Calu3 (cell line): ENCODE measurements around the gene CEACAM1. TPM values are rescaled to one million over a fixed set of nuclear protein-coding genes. Genes with fewer than 3 reads are reported as not detected.

Experiments
- BruUV-seq: library from RNA; stranded (reverse); fragments of 400-500 nt; replicated peaks from 2 replicates; lab custom pipeline; 2021; lab: Mats Ljungman, UMichigan
- CTCF ChIA-PET: fragments of 300-600 bp; sonication (Branson Sonifier 250); formaldehyde crosslinking; loops from one replicate; lab custom pipeline; 2022; ENCODE audit warnings: antibody characterized with exemption; lab: Charles Lee
- DNase-seq: peaks from one replicate; pipeline ENCODE4 v3.0.0; 2022
- H3K27ac Mint-ChIP-seq: one replicate; pipeline ENCODE4 v1.8.0; 2022; ENCODE audit warnings: mixed read lengths; ENCODE audit not compliant: unreplicated experiment
- H3K27me3 Mint-ChIP-seq: one replicate; pipeline ENCODE4 v1.8.0; 2022; ENCODE audit warnings: mixed read lengths; ENCODE audit not compliant: unreplicated experiment
- H3K36me3 Mint-ChIP-seq: one replicate; pipeline ENCODE4 v1.8.0; 2022; ENCODE audit warnings: mild to moderate bottlenecking, moderate library complexity, mixed read lengths; ENCODE audit not compliant: insufficient read depth, unreplicated experiment
- H3K4me1 Mint-ChIP-seq: one replicate; pipeline ENCODE4 v1.8.0; 2022; ENCODE audit warnings: mild to moderate bottlenecking, low read depth, mixed read lengths; ENCODE audit not compliant: unreplicated experiment
- H3K4me3 Mint-ChIP-seq: one replicate; pipeline ENCODE4 v1.8.0; 2022; ENCODE audit warnings: mild to moderate bottlenecking, low read depth, moderate library complexity, mixed read lengths; ENCODE audit not compliant: unreplicated experiment
- H3K9me3 Mint-ChIP-seq: one replicate; pipeline ENCODE4 v1.8.0; 2022; ENCODE audit warnings: low read depth, mixed read lengths; ENCODE audit not compliant: unreplicated experiment
- intact Hi-C: fragments of 100-400 bp; cut with micrococcal nuclease; formaldehyde crosslinking; loops from one replicate; pipeline ENCODE4 v1.10.0; 2022; ENCODE audit not compliant: unreplicated experiment
- total RNA-seq: library from RNA; stranded (reverse); gene quantifications from 2 replicates; pipeline ENCODE4 v1.2.3, GENCODE V29; 2022
- TF ChIP-seq, protein P1 (sequence below): fragments of 200-600 bp; IDR thresholded peaks from one replicate; pipeline ENCODE4 v1.8.0; 2022; ENCODE audit warnings: antibody characterized with exemption; ENCODE audit not compliant: unreplicated experiment

CEACAM1 gene
- total RNA-seq, 1 experiment from 2014 or later: 132 TPM

DNA sequence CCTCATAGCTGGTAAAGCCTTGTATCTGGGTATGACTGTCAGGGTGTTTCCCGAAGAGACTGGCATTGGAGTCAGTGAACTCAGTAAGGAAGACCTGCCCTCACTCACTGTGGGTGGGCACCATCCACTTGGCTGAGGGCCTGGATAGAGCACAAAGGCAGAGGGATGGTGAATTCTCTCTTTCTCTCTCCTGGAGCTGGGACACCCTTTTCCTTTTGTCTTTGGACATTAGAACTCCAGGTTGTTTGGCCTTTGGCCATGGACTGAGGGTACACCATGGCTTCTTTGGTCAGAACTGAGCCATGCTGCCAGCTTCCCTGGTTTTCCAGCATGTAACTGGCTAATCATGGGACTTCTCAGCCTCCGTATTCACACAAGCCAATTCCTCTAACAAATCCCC lies 4.6 kb upstream of the CEACAM1 start:
- Mint-ChIP-seq H3K4me1 (peaks cover 29% of the 10 kb centered on the region), H3K4me3 (no peak overlapping the region), H3K36me3 (peaks cover 17% of the 10 kb centered on the region), H3K27me3 (no peaks in the 10 kb centered on the region), H3K9me3 (no peaks in the 10 kb centered on the region), H3K27ac (no peak overlapping the region)
- no peak for DNase-seq
- intact Hi-C loops: no loop called here
- BruUV-seq: no TSS peak
- CTCF ChIA-PET: no interaction called here
- TF ChIP-seq, protein P1, sequence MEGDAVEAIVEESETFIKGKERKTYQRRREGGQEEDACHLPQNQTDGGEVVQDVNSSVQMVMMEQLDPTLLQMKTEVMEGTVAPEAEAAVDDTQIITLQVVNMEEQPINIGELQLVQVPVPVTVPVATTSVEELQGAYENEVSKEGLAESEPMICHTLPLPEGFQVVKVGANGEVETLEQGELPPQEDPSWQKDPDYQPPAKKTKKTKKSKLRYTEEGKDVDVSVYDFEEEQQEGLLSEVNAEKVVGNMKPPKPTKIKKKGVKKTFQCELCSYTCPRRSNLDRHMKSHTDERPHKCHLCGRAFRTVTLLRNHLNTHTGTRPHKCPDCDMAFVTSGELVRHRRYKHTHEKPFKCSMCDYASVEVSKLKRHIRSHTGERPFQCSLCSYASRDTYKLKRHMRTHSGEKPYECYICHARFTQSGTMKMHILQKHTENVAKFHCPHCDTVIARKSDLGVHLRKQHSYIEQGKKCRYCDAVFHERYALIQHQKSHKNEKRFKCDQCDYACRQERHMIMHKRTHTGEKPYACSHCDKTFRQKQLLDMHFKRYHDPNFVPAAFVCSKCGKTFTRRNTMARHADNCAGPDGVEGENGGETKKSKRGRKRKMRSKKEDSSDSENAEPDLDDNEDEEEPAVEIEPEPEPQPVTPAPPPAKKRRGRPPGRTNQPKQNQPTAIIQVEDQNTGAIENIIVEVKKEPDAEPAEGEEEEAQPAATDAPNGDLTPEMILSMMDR: no peak

DNA sequence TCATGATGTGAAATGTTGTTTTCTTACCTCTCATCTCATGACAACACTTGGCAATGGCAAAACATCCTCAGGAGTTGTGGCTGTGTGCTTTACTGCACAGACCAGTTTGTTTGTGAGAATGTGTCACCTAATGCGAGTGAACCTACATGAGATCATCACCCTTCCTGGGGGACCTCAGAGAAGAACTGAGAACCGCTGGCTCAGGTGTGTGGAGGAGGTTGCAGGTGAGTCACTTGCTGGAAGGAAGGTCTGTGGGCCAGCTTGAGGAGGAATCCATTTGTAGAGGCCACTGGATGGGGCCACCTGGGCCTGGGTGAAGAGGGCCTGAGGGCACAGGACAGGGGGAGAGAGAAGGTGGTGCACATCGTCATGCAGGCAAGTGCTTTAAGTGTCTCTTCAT lies 3.0 kb upstream of the CEACAM1 start:
- peak; percentile 42 for DNase-seq
- Mint-ChIP-seq H3K36me3 (peaks cover 18% of the 10 kb centered on the region), H3K9me3 (no peaks in the 10 kb centered on the region), H3K27ac (peak overlapping the region; percentile 71), H3K4me1 (peaks cover 40% of the 10 kb centered on the region), H3K27me3 (no peaks in the 10 kb centered on the region), H3K4me3 (no peak overlapping the region)
- TF ChIP-seq, protein P1: no peak
- BruUV-seq: no TSS peak
- intact Hi-C loops: no loop called here
- CTCF ChIA-PET: interaction anchor here (0.5 to 4.2 kb wide), 3 partner anchors 42 to 80 kb away, joined by 3 to 65 read pairs (median 4); no protein-coding TSS in a partner anchor

DNA sequence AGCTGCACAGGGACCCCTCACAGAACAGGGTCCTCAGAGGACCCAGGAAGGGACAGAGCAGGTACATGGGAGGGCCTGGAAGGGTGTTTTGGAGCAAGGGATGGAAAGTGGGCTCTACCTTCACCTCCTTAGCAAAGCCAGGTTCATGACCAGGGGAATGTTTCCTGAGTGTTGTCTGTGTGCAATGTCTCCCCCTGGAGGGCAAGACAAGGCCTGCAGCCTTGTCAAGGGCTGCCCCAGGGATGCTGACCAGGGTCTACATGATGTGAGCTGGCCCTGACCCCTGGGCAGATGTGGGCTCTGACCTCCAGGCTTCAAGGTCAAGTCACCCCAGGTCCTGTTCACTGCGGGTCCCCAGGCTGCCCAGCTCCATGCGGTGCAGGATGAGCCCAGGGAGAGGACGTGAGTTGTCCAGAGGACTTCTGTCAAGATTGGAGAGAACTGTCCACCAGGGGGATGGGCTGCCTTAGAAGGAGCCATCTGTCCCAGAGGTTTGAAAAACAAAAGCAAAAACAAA lies 1.0 kb upstream of the CEACAM1 start:
- H3K27me3 Mint-ChIP-seq: no peaks in the 10 kb centered on the region
- peak overlapping the region; percentile 46 for H3K27ac Mint-ChIP-seq
- BruUV-seq: no TSS peak
- no peaks in the 10 kb centered on the region for H3K9me3 Mint-ChIP-seq
- peak overlapping the region; percentile 65 for H3K4me3 Mint-ChIP-seq
- TF ChIP-seq, protein P1: peak; percentile 96
- H3K4me1 Mint-ChIP-seq: peaks cover 40% of the 10 kb centered on the region
- peak; percentile 87 for DNase-seq
- H3K36me3 Mint-ChIP-seq: peaks cover 18% of the 10 kb centered on the region
- CTCF ChIA-PET: interaction anchor here (0.6 to 4.2 kb wide), 13 partner anchors 13 to 91 kb away, joined by 3 to 65 read pairs (median 4); no protein-coding TSS in a partner anchor
- intact Hi-C loops: loop anchor here (1.0 to 2.0 kb wide), 3 partner anchors 33 to 79 kb away; no protein-coding TSS in a partner anchor

DNA sequence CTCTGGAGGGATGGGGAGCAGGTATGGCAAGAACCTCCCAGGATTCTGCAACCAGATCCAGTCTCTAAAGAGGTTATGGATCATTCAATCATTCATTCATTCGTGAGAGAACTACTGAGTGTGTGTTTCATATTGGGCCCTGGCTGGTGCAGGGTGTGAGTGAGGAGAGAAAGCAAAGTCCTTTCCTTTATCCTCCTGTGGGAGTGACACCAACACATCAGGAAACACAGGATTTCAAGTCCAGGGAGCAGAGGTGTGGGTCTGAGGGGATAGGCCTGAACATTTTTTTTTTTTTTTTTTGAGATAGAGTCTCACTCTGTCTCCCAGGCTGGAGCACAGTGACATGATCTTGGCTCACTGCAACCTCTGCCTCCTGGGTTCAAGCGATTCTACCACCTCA lies 3.3 kb downstream of the CEACAM1 start:
- H3K4me1 Mint-ChIP-seq: peaks cover 31% of the 10 kb centered on the region
- intact Hi-C loops: no loop called here
- TF ChIP-seq, protein P1: no peak
- peaks cover 21% of the 10 kb centered on the region for H3K36me3 Mint-ChIP-seq
- no peak overlapping the region for H3K27ac Mint-ChIP-seq
- H3K27me3 Mint-ChIP-seq: no peaks in the 10 kb centered on the region
- H3K4me3 Mint-ChIP-seq: no peak overlapping the region
- H3K9me3 Mint-ChIP-seq: no peaks in the 10 kb centered on the region
- no peak for DNase-seq
- BruUV-seq: no TSS peak
- CTCF ChIA-PET: interaction anchor here (0.7 kb wide), 1 partner anchor 467 kb away, joined by 7 read pairs; no protein-coding TSS in a partner anchor
